Activated T-cell treated with anti-CD3 and anti-CD28 coated beads, Interleukin-2, amount 50 U/mL, for 72 hours (primary cell): ENCODE measurements around the gene PPP1R26. TPM values are rescaled to one million over a fixed set of nuclear protein-coding genes. Genes with fewer than 3 reads are reported as not detected.
A peak's percentile ranks its signal among the peaks of the same experiment; 100 is the strongest.

Experiments used
- ATAC-seq, 2 donors: fragments of 150-1000 bp; cut with Tn5 transposase; replicated peaks in 1 of 2; 2 replicates each; pipeline ENCODE4 v1.10.0; 2021; ENCODE audit warnings: moderate library complexity in 2 of 2, mild to moderate bottlenecking in 1 of 2
- DNase-seq, 2 donors: peaks; one replicate each; pipeline ENCODE4 v3.0.0; 2021 to 2022; ENCODE audit warnings: mixed read lengths in 1 of 2
- H3K27ac Mint-ChIP-seq: one replicate; pipeline ENCODE4 v1.8.0; 2022; ENCODE audit warnings: mild to moderate bottlenecking, moderate library complexity, mixed read lengths
- H3K27me3 Mint-ChIP-seq: one replicate; pipeline ENCODE4 v1.8.0; 2022; ENCODE audit warnings: low read depth, mixed read lengths
- H3K36me3 Mint-ChIP-seq, 2 donors: one replicate each; pipeline ENCODE4 v1.8.0; 2022; ENCODE audit warnings: mixed read lengths in 2 of 2, mild to moderate bottlenecking in 1 of 2; ENCODE audit not compliant: insufficient read depth in 2 of 2
- H3K4me1 Mint-ChIP-seq: one replicate; pipeline ENCODE4 v1.8.0; 2022; ENCODE audit warnings: low read depth, mixed read lengths
- H3K4me3 Mint-ChIP-seq, 2 donors: one replicate each; pipeline ENCODE4 v1.8.0; 2022; ENCODE audit warnings: mild to moderate bottlenecking in 2 of 2, mixed read lengths in 2 of 2, moderate library complexity in 2 of 2
- H3K9me3 Mint-ChIP-seq, 2 donors: one replicate each; pipeline ENCODE4 v1.8.0; 2022; ENCODE audit warnings: mixed read lengths in 2 of 2
- total RNA-seq, 2 donors: library from RNA; stranded (reverse); gene quantifications; one replicate each; pipeline ENCODE4 v1.2.3, GENCODE V29; 2022

Gene PPP1R26
- total RNA-seq, 2 donors from 2014 or later, result 0.96 to 2.8 TPM

- H3K27me3 Mint-ChIP-seq, result peaks cover 6% of the 10 kb centered on the region
- no peaks in the 10 kb centered on the region for H3K9me3 Mint-ChIP-seq
- ATAC-seq (no peak), DNase-seq (no peak)
- H3K4me1 Mint-ChIP-seq, result no peaks in the 10 kb centered on the region
- H3K4me3 Mint-ChIP-seq, result no peak overlapping the region
- no peaks in the 10 kb centered on the region for H3K36me3 Mint-ChIP-seq
- no peak overlapping the region for H3K27ac Mint-ChIP-seq
Measured at GRCh38 chr9:135486267-135487065, 6.9 kb downstream of the PPP1R26 start.

- H3K27ac Mint-ChIP-seq, result no peak overlapping the region
- H3K4me3 Mint-ChIP-seq, result no peak overlapping the region
- H3K36me3 Mint-ChIP-seq, result no peaks in the 10 kb centered on the region
- no peaks in the 10 kb centered on the region for H3K4me1 Mint-ChIP-seq
- H3K9me3 Mint-ChIP-seq, result no peaks in the 10 kb centered on the region
- no peak for ATAC-seq
- H3K27me3 Mint-ChIP-seq, result peaks cover 6% of the 10 kb centered on the region
- DNase-seq, result no peak
Measured at GRCh38 chr9:135487281-135488012, 7.9 kb downstream of the PPP1R26 start.

- Mint-ChIP-seq H3K27ac (no peak overlapping the region), H3K4me1 (no peaks in the 10 kb centered on the region), H3K4me3 (no peak overlapping the region), H3K9me3 (no peaks in the 10 kb centered on the region), H3K27me3 (peaks cover 6% of the 10 kb centered on the region), H3K36me3 (no peaks in the 10 kb centered on the region)
- no peak for ATAC-seq
- no peak for DNase-seq
Measured at GRCh38 chr9:135488013-135488330, 8.4 kb downstream of the PPP1R26 start.

GRCh38 chr9:135488527-135488926, 8.9 kb downstream of the PPP1R26 start:
- H3K9me3 Mint-ChIP-seq, result no peaks in the 10 kb centered on the region

GRCh38 chr9:135489188-135489906, 9.8 kb downstream of the PPP1R26 start:
- Mint-ChIP-seq H3K4me3 (no peak overlapping the region), H3K27ac (no peak overlapping the region), H3K27me3 (peaks cover 6% of the 10 kb centered on the region), H3K9me3 (no peaks in the 10 kb centered on the region), H3K36me3 (no peaks in the 10 kb centered on the region), H3K4me1 (no peaks in the 10 kb centered on the region)
- no peak for ATAC-seq
- no peak for DNase-seq

More at GRCh38 chr9:135488527-135488926, 8.9 kb downstream of the PPP1R26 start:
- Mint-ChIP-seq H3K27me3 (peaks cover 6% of the 10 kb centered on the region), H3K36me3 (no peaks in the 10 kb centered on the region), H3K27ac (no peak overlapping the region), H3K4me3 (no peak overlapping the region), H3K4me1 (no peaks in the 10 kb centered on the region)
- DNase-seq (no peak), ATAC-seq (no peak)

GRCh38 chr9:135490166-135490870, 10.7 kb downstream of the PPP1R26 start:
- H3K27me3 Mint-ChIP-seq, result peaks cover under 1% of the 10 kb centered on the region
- no peak for ATAC-seq

GRCh38 chr9:135490980-135491464, 11.4 kb downstream of the PPP1R26 start:
- DNase-seq (no peak), ATAC-seq (no peak)
- H3K4me3 Mint-ChIP-seq, result no peak overlapping the region
- no peaks in the 10 kb centered on the region for H3K36me3 Mint-ChIP-seq
- H3K27me3 Mint-ChIP-seq, result no peaks in the 10 kb centered on the region
- H3K9me3 Mint-ChIP-seq, result no peaks in the 10 kb centered on the region
- no peaks in the 10 kb centered on the region for H3K4me1 Mint-ChIP-seq
- no peak overlapping the region for H3K27ac Mint-ChIP-seq

More at GRCh38 chr9:135490166-135490870, 10.7 kb downstream of the PPP1R26 start:
- H3K9me3 Mint-ChIP-seq, result no peaks in the 10 kb centered on the region
- no peak overlapping the region for H3K4me3 Mint-ChIP-seq
- no peak for DNase-seq
- no peaks in the 10 kb centered on the region for H3K4me1 Mint-ChIP-seq
- no peaks in the 10 kb centered on the region for H3K36me3 Mint-ChIP-seq
- no peak overlapping the region for H3K27ac Mint-ChIP-seq

GRCh38 chr9:135491764-135492163, 12.2 kb downstream of the PPP1R26 start:
- H3K4me1 Mint-ChIP-seq, result no peaks in the 10 kb centered on the region
- ATAC-seq (no peak), DNase-seq (no peak)
- H3K27me3 Mint-ChIP-seq, result no peaks in the 10 kb centered on the region
- no peaks in the 10 kb centered on the region for H3K9me3 Mint-ChIP-seq
- H3K36me3 Mint-ChIP-seq, result no peaks in the 10 kb centered on the region
- H3K4me3 Mint-ChIP-seq, result no peak overlapping the region
- H3K27ac Mint-ChIP-seq, result no peak overlapping the region

GRCh38 chr9:135492886-135493669, 13.5 kb downstream of the PPP1R26 start:
- no peaks in the 10 kb centered on the region for H3K27me3 Mint-ChIP-seq
- H3K9me3 Mint-ChIP-seq, result no peaks in the 10 kb centered on the region
- no peak overlapping the region for H3K4me3 Mint-ChIP-seq
- DNase-seq (no peak), ATAC-seq (no peak)
- H3K27ac Mint-ChIP-seq, result no peak overlapping the region
- H3K4me1 Mint-ChIP-seq, result no peaks in the 10 kb centered on the region
- no peaks in the 10 kb centered on the region for H3K36me3 Mint-ChIP-seq

- Mint-ChIP-seq H3K27ac (no peak overlapping the region), H3K4me3 (no peak overlapping the region), H3K36me3 (no peaks in the 10 kb centered on the region), H3K27me3 (no peaks in the 10 kb centered on the region), H3K4me1 (no peaks in the 10 kb centered on the region), H3K9me3 (no peaks in the 10 kb centered on the region)
- DNase-seq, result no peak
- ATAC-seq, result no peak
Measured at GRCh38 chr9:135494791-135495559, 15.4 kb downstream of the PPP1R26 start.

- Mint-ChIP-seq H3K27ac (no peak overlapping the region), H3K4me1 (peaks cover 14% of the 10 kb centered on the region), H3K9me3 (no peaks in the 10 kb centered on the region), H3K27me3 (no peaks in the 10 kb centered on the region), H3K4me3 (peak overlapping the region in 1 of 2 donors; percentile 98), H3K36me3 (peaks cover 2 to 7% of the 10 kb centered on the region in 2 donors)
- DNase-seq (no peak), ATAC-seq (no peak)
Measured at GRCh38 chr9:135498381-135499126, 19.0 kb downstream of the PPP1R26 start.
